K562 (cell line): ENCODE results near the gene ACTG2. TPM values are rescaled to one million over a fixed set of nuclear protein-coding genes. Genes with fewer than 3 reads are reported as not detected.
A peak's percentile ranks its signal among the peaks of the same experiment; 100 is the strongest.

ENCODE experiments used
- ATAC-seq: fragments of 200-7000 bp; cut with Tn5 transposase; 3 replicates; pipeline ENCODE4 v1.9.1; 2020; ENCODE audit warnings: moderate library complexity
- BruUV-seq: library from RNA; stranded (reverse); fragments of 400-500 nt; replicated peaks from 2 replicates; lab custom pipeline; 2021; lab: Mats Ljungman, UMichigan
- CTCF ChIA-PET: fragments of 300-600 bp; formaldehyde crosslinking; extraction: SDS; loops from one replicate; lab custom pipeline; 2021; ENCODE audit warnings: low intra/inter-chr PET ratio; lab: Yijun Ruan, JAX
- POLR2A ChIA-PET: fragments of 300-600, 350-650 bp; sonication (Branson Sonifier 250); formaldehyde crosslinking; extraction: SDS; loops from one replicate; lab custom pipeline; 2021; ENCODE audit warnings: antibody characterized with exemption, inconsistent platforms; lab: Yijun Ruan, JAX
- DNase-seq, 4 experiments: peaks; one replicate each; pipeline versions ENCODE4 v3.0.0 to v3.0.0-alpha.2; 2011 to 2018; ENCODE audit warnings: low spot score in 3 of 4, mixed read lengths in 3 of 4; ENCODE audit errors: extremely low read depth in 1 of 4
- FAIRE-seq: peaks from 2 replicates; lab custom pipeline; 2011; peaks lifted over from hg19 to GRCh38; lab: Jason Lieb, UNC
- H2AFZ ChIP-seq: 2 replicates; pipeline ENCODE4 v1.6.0; 2011; ENCODE audit warnings: low read depth, low read length, control low read depth, inconsistent platforms
- H3K27ac ChIP-seq: fragments of 200-600 bp; 3 replicates; pipeline ENCODE4 v1.8.0; 2011; ENCODE audit warnings: low read depth, mild to moderate bottlenecking, control low read depth, inconsistent platforms, low read length, moderate library complexity, mixed read lengths; ENCODE audit errors: extremely low read depth
- H3K27me3 ChIP-seq, 2 experiments: fragments of 300-600 bp in 1 of 2; 2 replicates in 1 of 2; 3 replicates in 1 of 2; pipeline versions ENCODE4 v1.6.0 to v1.8.0; 2011; ENCODE audit warnings: inconsistent platforms in 2 of 2, low read length in 2 of 2, mild to moderate bottlenecking in 1 of 2, mixed read lengths in 1 of 2, moderate library complexity in 1 of 2; ENCODE audit not compliant: control insufficient read depth in 2 of 2, insufficient read depth in 2 of 2
- H3K36me3 ChIP-seq: fragments of 300-600 bp; 3 replicates; pipeline ENCODE4 v1.8.0; 2011; ENCODE audit warnings: mild to moderate bottlenecking, low read length, inconsistent platforms; ENCODE audit not compliant: control insufficient read depth, insufficient read depth
- H3K4me1 ChIP-seq, 2 experiments: fragments of 200-600 bp in 1 of 2; replicated peaks in 1 of 2; 2 replicates in 1 of 2; 3 replicates in 1 of 2; pipeline versions ENCODE4 v1.5.1 to v1.8.0; 2011; ENCODE audit warnings: inconsistent platforms in 2 of 2, low read length in 2 of 2, mild to moderate bottlenecking in 1 of 2, mixed read lengths in 1 of 2, moderate library complexity in 1 of 2; ENCODE audit not compliant: control insufficient read depth in 2 of 2, insufficient read depth in 2 of 2
- H3K4me2 ChIP-seq: 2 replicates; pipeline ENCODE4 v1.6.1; 2011; ENCODE audit warnings: low read length, control low read depth, inconsistent platforms, mixed read lengths; ENCODE audit not compliant: insufficient read depth
- H3K4me3 ChIP-seq: fragments of 200-600 bp; sonication (generic), shearing (Covaris generic); 2 replicates; pipeline ENCODE4 v1.5.1; 2016; ENCODE audit warnings: control low read depth, inconsistent platforms
- H3K79me2 ChIP-seq: fragments of 200-600 bp; 3 replicates; pipeline ENCODE4 v1.8.0; 2011; ENCODE audit warnings: low read length, inconsistent platforms; ENCODE audit not compliant: control insufficient read depth, insufficient read depth
- H3K9ac ChIP-seq, 2 experiments: 2 replicates each; pipeline versions ENCODE4 v1.6.0 to v1.6.1; 2011; ENCODE audit warnings: low read depth in 2 of 2, low read length in 2 of 2, control low read depth in 1 of 2, inconsistent platforms in 1 of 2, mild to moderate bottlenecking in 1 of 2, mixed read lengths in 1 of 2; ENCODE audit not compliant: insufficient read depth in 1 of 2
- H3K9me1 ChIP-seq: one replicate; pipeline ENCODE4 v1.6.0; 2011; ENCODE audit warnings: inconsistent platforms, mild to moderate bottlenecking, low read length, moderate library complexity; ENCODE audit not compliant: control insufficient read depth, insufficient read depth
- H3K9me3 ChIP-seq: replicated peaks from 2 replicates; pipeline ENCODE4 v1.5.1; 2011; ENCODE audit warnings: low read depth, low read length, inconsistent platforms; ENCODE audit not compliant: control insufficient read depth, insufficient read depth
- H4K20me1 ChIP-seq: replicated peaks from 2 replicates; pipeline ENCODE4 v1.6.1; 2011; ENCODE audit warnings: low read length, inconsistent platforms, mixed read lengths; ENCODE audit not compliant: control insufficient read depth, insufficient read depth
- BCOR ChIP-seq: fragments of 450-650 bp; IDR thresholded peaks from 2 replicates; pipeline ENCODE4 v1.6.1; 2016
- HMG20A ChIP-seq: fragments of 450-650 bp; formaldehyde crosslinking; conservative IDR thresholded peaks from 2 replicates; pipeline ENCODE4 v1.4.0; 2020; ENCODE audit warnings: mild to moderate bottlenecking, mixed read lengths
- JUND ChIP-seq, 2 experiments: IDR thresholded peaks; 2 replicates in 1 of 2; 3 replicates in 1 of 2; pipeline ENCODE4 v1.6.1; 2011; ENCODE audit warnings: borderline replicate concordance in 2 of 2, low read depth in 2 of 2, low read length in 2 of 2, improper control_type of control experiment in 1 of 2, missing biosample characterization in 1 of 2, missing genetic modification characterization in 1 of 2, missing genetic modification reagents in 1 of 2
- NCOA1 ChIP-seq: fragments of 450-650 bp; IDR thresholded peaks from 2 replicates; pipeline ENCODE4 v1.6.1; 2016; ENCODE audit warnings: low read depth
- RBM25 ChIP-seq: fragments of 200-400 bp; formaldehyde crosslinking; IDR thresholded peaks from 2 replicates; pipeline ENCODE4 v1.6.1; 2018; ENCODE audit warnings: low read length, low read depth, moderate library complexity; ENCODE audit not compliant: severe bottlenecking
- SPI1 ChIP-seq: IDR thresholded peaks from 2 replicates; pipeline ENCODE4 v1.6.1; 2011; ENCODE audit warnings: low read depth, low read length, control low read depth, borderline replicate concordance
- ZFP1 ChIP-seq: fragments of 450-650 bp; formaldehyde crosslinking; IDR thresholded peaks from 2 replicates; pipeline ENCODE4 v1.4.0; 2020; ENCODE audit warnings: mild to moderate bottlenecking, mixed read lengths
- WGBS: fragments of 100-300 bp; shearing (Covaris generic); methylation state at CpG from one replicate; pipeline ENCODE4 v1.1.6; 2016; ENCODE audit warnings: low coverage, mixed read lengths; ENCODE audit not compliant: insufficient coverage; ENCODE audit errors: missing lambda C conversion rate; 5-methylcytosine and 5-hydroxymethylcytosine counted together
- in situ Hi-C: fragments of 300-500 bp; cut with MboI; formaldehyde crosslinking; loops from 4 replicates; pipeline ENCODE4 v1.15.0; 2018; ENCODE audit warnings: inconsistent platforms, mixed read lengths
- intact Hi-C: fragments of 100-400 bp; cut with micrococcal nuclease; formaldehyde crosslinking; loops from 2 replicates; pipeline ENCODE4 v1.14.2; 2022
- polyA plus RNA-seq, 8 experiments: library from polyadenylated mRNA; depleted of rRNA in 4 of 8; stranded (reverse) in 5 of 8; unstranded in 3 of 8; fragments of >200 nt; fragmentation: Nextera tagmentation in 2 of 8; fragmentation: Illumina TruSeq in 1 of 8; extraction: Ambion mirVana in 2 of 8; extraction: Trizol in 1 of 8; gene quantifications; 2 replicates each; pipeline versions ENCODE4 v1.2.1 to v1.2.3, GENCODE V29; 2011 to 2014; ENCODE audit warnings: inconsistent platforms in 1 of 8, missing spikeins in 1 of 8
- total RNA-seq, 7 experiments: library from RNA; depleted of rRNA in 6 of 7; stranded (reverse); fragments of >200 nt in 6 of 7; fragmentation: Illumina TruSeq in 2 of 7; extraction: Trizol in 2 of 7; gene quantifications; 2 replicates each; pipeline versions ENCODE4 v1.2.1 to v1.2.3, GENCODE V29; 2011 to 2021; ENCODE audit warnings: low replicate concordance in 1 of 7

Gene ACTG2
- total and polyA plus RNA-seq, 9 of the 15 experiments (the other 6 are each of a cell fraction or from before 2014, with no cell fraction given), result 0.06 to 0.60 TPM; not detected in 7

DNA sequence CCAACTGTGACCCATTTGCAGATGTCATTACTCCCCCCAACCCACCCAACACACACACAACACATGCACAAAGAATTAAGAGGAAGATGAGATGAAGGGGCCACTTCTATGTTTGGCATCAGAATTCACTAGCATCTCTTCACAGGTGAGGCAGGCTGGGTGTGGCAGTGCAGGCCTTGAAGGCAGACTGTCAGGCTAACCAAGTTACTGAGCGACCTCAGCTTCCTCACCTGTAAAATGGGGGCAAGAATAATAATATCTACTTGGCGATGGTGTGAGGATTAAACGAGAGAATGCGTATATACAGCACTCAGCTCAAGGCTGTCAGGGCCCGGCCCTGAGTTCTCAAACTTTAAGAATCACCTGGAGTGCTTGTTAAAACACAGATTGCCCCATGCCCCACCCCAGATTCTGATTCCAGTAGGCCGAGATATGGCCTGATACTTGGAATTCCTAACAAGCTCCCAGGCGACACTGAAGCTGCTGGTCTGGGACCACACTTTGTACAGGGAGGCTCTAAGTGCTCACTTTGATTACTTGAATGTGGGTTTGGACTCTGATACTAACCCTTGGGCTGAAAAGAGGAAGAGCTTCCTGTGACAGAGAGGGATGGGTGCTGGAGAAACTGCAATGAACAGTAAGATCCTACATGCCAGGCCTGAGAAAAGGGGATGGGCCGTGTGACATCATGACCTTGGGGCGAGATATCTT is 1.1 kb downstream of the ACTG2 start:
- no peak overlapping the region for H3K4me3 ChIP-seq
- in situ Hi-C loops (no loop called here), intact Hi-C loops (no loop called here)
- POLR2A ChIA-PET, result interaction anchor here (0.7 to 1.2 kb wide), 2 partner anchors 94 to 661 kb away, joined by 3 read pairs; partner anchors contain the start of gene PRADC1
- ATAC-seq (no peak), FAIRE-seq (no peak), DNase-seq (no peak)
- H3K9me1 ChIP-seq, result no peaks in the 10 kb centered on the region
- 27% methylated on average over 9 of the region's 9 CpGs for WGBS
- no peak overlapping the region for H3K9ac ChIP-seq
- no peak overlapping the region for H3K4me2 ChIP-seq
- H3K27ac ChIP-seq, result no peak overlapping the region
- no peaks in the 10 kb centered on the region; the same call in 1 of the 2 replicates for H3K9me3 ChIP-seq
- no TSS peak for BruUV-seq
- CTCF ChIA-PET, result no interaction called here
- H3K27me3 ChIP-seq, result no peaks in the 10 kb centered on the region; a peak in 1 of 5 replicates
- peak; percentile 82 for TF ChIP-seq SPI1
- TF ChIP-seq RBM25, result peak; percentile 62
- no peak for TF ChIP-seq ZFP1 (CRISPR knock-in tag)
- TF ChIP-seq HMG20A (CRISPR knock-in tag), result no peak
- no peak for TF ChIP-seq JUND (IDR thresholded peaks at IDR 0.05; ENCODE audit: borderline replicate concordance, low read depth, low read length)
- no peak for TF ChIP-seq JUND (tag; IDR thresholded peaks at IDR 0.05; ENCODE audit: borderline replicate concordance, low read depth, low read length)
- TF ChIP-seq BCOR, result peak; percentile 26; the same call in 1 of the 2 replicates
- TF ChIP-seq NCOA1, result no peak
- H3K4me1 ChIP-seq, result peaks cover 0 to 10% of the 10 kb centered on the region in 2 experiments; a peak in 1 of 5 replicates
- no peak overlapping the region for H2AFZ ChIP-seq
- no peaks in the 10 kb centered on the region for H3K79me2 ChIP-seq
- no peaks in the 10 kb centered on the region for H4K20me1 ChIP-seq
- no peaks in the 10 kb centered on the region for H3K36me3 ChIP-seq
